Mucosa of rectum (tissue), 2 donors: ENCODE data around the gene MYBPH.

Source experiments
- H3K27ac ChIP-seq, 2 donors: one replicate each; pipeline ENCODE4 v1.7.0; 2013; ENCODE audit warnings: inconsistent platforms in 2 of 2, low read depth in 2 of 2, low read length in 2 of 2
- H3K27me3 ChIP-seq, 2 donors: one replicate each; pipeline ENCODE4 v1.7.0; 2013; ENCODE audit warnings: low read length in 2 of 2; ENCODE audit not compliant: control insufficient read depth in 2 of 2, insufficient read depth in 2 of 2
- H3K36me3 ChIP-seq, 2 donors: one replicate each; pipeline ENCODE4 v1.7.0; 2013; ENCODE audit warnings: low read length in 2 of 2; ENCODE audit not compliant: control insufficient read depth in 2 of 2, insufficient read depth in 2 of 2
- H3K4me1 ChIP-seq, 2 donors: one replicate each; pipeline ENCODE4 v1.7.0; 2013; ENCODE audit warnings: low read length in 2 of 2, mild to moderate bottlenecking in 1 of 2; ENCODE audit not compliant: control insufficient read depth in 2 of 2, insufficient read depth in 2 of 2
- H3K4me3 ChIP-seq, 2 donors: one replicate each; pipeline ENCODE4 v1.7.0; 2013; ENCODE audit warnings: low read length in 2 of 2
- H3K9ac ChIP-seq, 2 donors: one replicate each; pipeline ENCODE4 v1.7.0; 2013; ENCODE audit warnings: low read length in 2 of 2, low read depth in 1 of 2, mild to moderate bottlenecking in 1 of 2
- H3K9me3 ChIP-seq, 2 donors: one replicate each; pipeline ENCODE4 v1.7.0; 2013; ENCODE audit warnings: low read length in 2 of 2; ENCODE audit not compliant: control insufficient read depth in 2 of 2
- donor health status: healthy.
- donor health status: Normal muscosa, but diverticular disease.

MYBPH gene

GRCh38 chr1:203158960-203159665, 16.5 kb downstream of the MYBPH start:
- no peaks in the 10 kb centered on the region for H3K36me3 ChIP-seq
- no peak overlapping the region for H3K4me3 ChIP-seq
- H3K27ac ChIP-seq = no peak overlapping the region
- no peaks in the 10 kb centered on the region for H3K9me3 ChIP-seq
- peaks cover 0 to 4% of the 10 kb centered on the region in 2 donors for H3K4me1 ChIP-seq
- H3K9ac ChIP-seq = no peak overlapping the region
- no peaks in the 10 kb centered on the region for H3K27me3 ChIP-seq

GRCh38 chr1:203158423-203158822, 17.2 kb downstream of the MYBPH start:
- Histone ChIP-seq H3K4me3 (no peak overlapping the region), H3K27ac (no peak overlapping the region), H3K9ac (no peak overlapping the region), H3K9me3 (no peaks in the 10 kb centered on the region), H3K27me3 (no peaks in the 10 kb centered on the region), H3K36me3 (no peaks in the 10 kb centered on the region), H3K4me1 (peaks cover 0 to 4% of the 10 kb centered on the region in 2 donors)

GRCh38 chr1:203156280-203156679, 19.3 kb downstream of the MYBPH start:
- Histone ChIP-seq H3K9ac (no peak overlapping the region), H3K4me1 (peaks cover 0 to 4% of the 10 kb centered on the region in 2 donors), H3K4me3 (no peak overlapping the region), H3K27me3 (no peaks in the 10 kb centered on the region), H3K36me3 (no peaks in the 10 kb centered on the region), H3K9me3 (no peaks in the 10 kb centered on the region), H3K27ac (no peak overlapping the region)

GRCh38 chr1:203153989-203154821, 21.4 kb downstream of the MYBPH start:
- Histone ChIP-seq H3K27me3 (peaks cover 0 to 2% of the 10 kb centered on the region in 2 donors), H3K9ac (no peak overlapping the region), H3K36me3 (no peaks in the 10 kb centered on the region), H3K4me1 (peaks cover 0 to 4% of the 10 kb centered on the region in 2 donors), H3K9me3 (no peaks in the 10 kb centered on the region), H3K27ac (peak overlapping the region in 1 of 2 donors; percentile 16), H3K4me3 (no peak overlapping the region)

- Histone ChIP-seq H3K4me3 (no peak overlapping the region), H3K9me3 (no peaks in the 10 kb centered on the region), H3K4me1 (peaks cover 0 to 4% of the 10 kb centered on the region in 2 donors), H3K27me3 (peaks cover 0 to 2% of the 10 kb centered on the region in 2 donors), H3K9ac (no peak overlapping the region), H3K27ac (peak overlapping the region in 1 of 2 donors; percentile 16), H3K36me3 (no peaks in the 10 kb centered on the region)
These were observed 22.3 kb downstream of the MYBPH start for GRCh38 chr1:203153051-203153988.

- no peaks in the 10 kb centered on the region for H3K9me3 ChIP-seq
- H3K27me3 ChIP-seq = peaks cover 0 to 2% of the 10 kb centered on the region in 2 donors
- no peak overlapping the region for H3K4me3 ChIP-seq
- H3K9ac ChIP-seq = no peak overlapping the region
- peaks cover 0 to 4% of the 10 kb centered on the region in 2 donors for H3K4me1 ChIP-seq
- no peaks in the 10 kb centered on the region for H3K36me3 ChIP-seq
- no peak overlapping the region for H3K27ac ChIP-seq
These were observed 23.2 kb downstream of the MYBPH start for GRCh38 chr1:203152158-203153034.

- Histone ChIP-seq H3K27ac (no peak overlapping the region), H3K9ac (no peak overlapping the region)
These were observed 24.1 kb downstream of the MYBPH start for GRCh38 chr1:203151362-203152157.

GRCh38 chr1:203150511-203151297, 24.9 kb downstream of the MYBPH start:
- Histone ChIP-seq H3K9me3 (no peaks in the 10 kb centered on the region), H3K27me3 (peaks cover 0 to 2% of the 10 kb centered on the region in 2 donors), H3K4me1 (no peaks in the 10 kb centered on the region), H3K36me3 (no peaks in the 10 kb centered on the region), H3K4me3 (no peak overlapping the region), H3K27ac (no peak overlapping the region), H3K9ac (no peak overlapping the region)

More at GRCh38 chr1:203151362-203152157, 24.1 kb downstream of the MYBPH start:
- H3K9me3 ChIP-seq = no peaks in the 10 kb centered on the region
- no peaks in the 10 kb centered on the region for H3K36me3 ChIP-seq
- no peak overlapping the region for H3K4me3 ChIP-seq
- peaks cover 0 to 2% of the 10 kb centered on the region in 2 donors for H3K27me3 ChIP-seq
- H3K4me1 ChIP-seq = peaks cover 0 to 4% of the 10 kb centered on the region in 2 donors
